Astrocyte of the cerebellum (primary cell): ENCODE results near the gene FZR1.

ENCODE experiments used
- DNase-seq: peaks from one replicate; pipeline ENCODE4 v3.0.0-alpha.2; 2011; ENCODE audit warnings: low read depth
- H3K4me3 ChIP-seq: 2 replicates; pipeline ENCODE4 v1.5.1; 2011; ENCODE audit warnings: mild to moderate bottlenecking, low read depth, low read length, moderate library complexity
- CTCF ChIP-seq: IDR thresholded peaks from 2 replicates; pipeline ENCODE4 v1.5.1; 2012; ENCODE audit warnings: low read length, low read depth, moderate library complexity, mild to moderate bottlenecking; ENCODE audit errors: missing control alignments
- in situ Hi-C: cut with HindIII; loops from 2 replicates; pipeline ENCODE4 v1.10.0; 2017; ENCODE audit warnings: low sequenced_read_pairs

Gene FZR1

GRCh38 chr19:3467437-3468198, 38.5 kb upstream of the FZR1 start:
- H3K4me3 ChIP-seq: no peak overlapping the region
- TF ChIP-seq CTCF: no peak
- in situ Hi-C loops: loop anchor here (10.0 kb wide), 1 partner anchor 143 kb away; no protein-coding TSS in a partner anchor
- DNase-seq: no peak

GRCh38 chr19:3468211-3468610, 37.9 kb upstream of the FZR1 start:
- TF ChIP-seq CTCF: no peak
- no peak overlapping the region for H3K4me3 ChIP-seq
- in situ Hi-C loops: loop anchor here (10.0 kb wide), 1 partner anchor 143 kb away; no protein-coding TSS in a partner anchor
- no peak for DNase-seq

GRCh38 chr19:3469638-3470499, 36.2 kb upstream of the FZR1 start:
- in situ Hi-C loops: loop anchor here (10.0 kb wide), 1 partner anchor 145 kb away; no protein-coding TSS in a partner anchor
- no peak overlapping the region for H3K4me3 ChIP-seq
- TF ChIP-seq CTCF: no peak
- DNase-seq: no peak

- H3K4me3 ChIP-seq: no peak overlapping the region
- TF ChIP-seq CTCF: no peak
- in situ Hi-C loops: no loop called here
- no peak for DNase-seq
Observed at GRCh38 chr19:3470500-3471128, 35.5 kb upstream of the FZR1 start.

- in situ Hi-C loops: no loop called here
- peak; percentile 89 for TF ChIP-seq CTCF
- no peak overlapping the region for H3K4me3 ChIP-seq
- no peak for DNase-seq
Observed at GRCh38 chr19:3471954-3472655, 34.0 kb upstream of the FZR1 start.

GRCh38 chr19:3474010-3474409, 32.1 kb upstream of the FZR1 start:
- no peak for DNase-seq
- no peak for TF ChIP-seq CTCF

More at GRCh38 chr19:3474010-3474409, 32.1 kb upstream of the FZR1 start:
- in situ Hi-C loops: no loop called here
- no peak overlapping the region for H3K4me3 ChIP-seq
